Calu3 (cell line): ENCODE data around the gene MRO. TPM values are rescaled to one million over a fixed set of nuclear protein-coding genes. Genes with fewer than 3 reads are reported as not detected.
A peak's percentile ranks its signal among the peaks of the same experiment; 100 is the strongest.

Experiments
- BruUV-seq: library from RNA; stranded (reverse); fragments of 400-500 nt; replicated peaks from 2 replicates; lab custom pipeline; 2021; lab: Mats Ljungman, UMichigan
- CTCF ChIA-PET: fragments of 300-600 bp; sonication (Branson Sonifier 250); formaldehyde crosslinking; loops from one replicate; lab custom pipeline; 2022; ENCODE audit warnings: antibody characterized with exemption; lab: Charles Lee
- DNase-seq: peaks from one replicate; pipeline ENCODE4 v3.0.0; 2022
- H3K27ac Mint-ChIP-seq: one replicate; pipeline ENCODE4 v1.8.0; 2022; ENCODE audit warnings: mixed read lengths; ENCODE audit not compliant: unreplicated experiment
- H3K27me3 Mint-ChIP-seq: one replicate; pipeline ENCODE4 v1.8.0; 2022; ENCODE audit warnings: mixed read lengths; ENCODE audit not compliant: unreplicated experiment
- H3K36me3 Mint-ChIP-seq: one replicate; pipeline ENCODE4 v1.8.0; 2022; ENCODE audit warnings: mild to moderate bottlenecking, moderate library complexity, mixed read lengths; ENCODE audit not compliant: insufficient read depth, unreplicated experiment
- H3K4me1 Mint-ChIP-seq: one replicate; pipeline ENCODE4 v1.8.0; 2022; ENCODE audit warnings: mild to moderate bottlenecking, low read depth, mixed read lengths; ENCODE audit not compliant: unreplicated experiment
- H3K4me3 Mint-ChIP-seq: one replicate; pipeline ENCODE4 v1.8.0; 2022; ENCODE audit warnings: mild to moderate bottlenecking, low read depth, moderate library complexity, mixed read lengths; ENCODE audit not compliant: unreplicated experiment
- H3K9me3 Mint-ChIP-seq: one replicate; pipeline ENCODE4 v1.8.0; 2022; ENCODE audit warnings: low read depth, mixed read lengths; ENCODE audit not compliant: unreplicated experiment
- CTCF ChIP-seq: fragments of 200-600 bp; IDR thresholded peaks from one replicate; pipeline ENCODE4 v1.8.0; 2022; ENCODE audit warnings: antibody characterized with exemption; ENCODE audit not compliant: unreplicated experiment
- intact Hi-C: fragments of 100-400 bp; cut with micrococcal nuclease; formaldehyde crosslinking; loops from one replicate; pipeline ENCODE4 v1.10.0; 2022; ENCODE audit not compliant: unreplicated experiment
- total RNA-seq: library from RNA; stranded (reverse); gene quantifications from 2 replicates; pipeline ENCODE4 v1.2.3, GENCODE V29; 2022

Gene MRO
- total RNA-seq, 1 experiment from 2014 or later: not detected

DNA sequence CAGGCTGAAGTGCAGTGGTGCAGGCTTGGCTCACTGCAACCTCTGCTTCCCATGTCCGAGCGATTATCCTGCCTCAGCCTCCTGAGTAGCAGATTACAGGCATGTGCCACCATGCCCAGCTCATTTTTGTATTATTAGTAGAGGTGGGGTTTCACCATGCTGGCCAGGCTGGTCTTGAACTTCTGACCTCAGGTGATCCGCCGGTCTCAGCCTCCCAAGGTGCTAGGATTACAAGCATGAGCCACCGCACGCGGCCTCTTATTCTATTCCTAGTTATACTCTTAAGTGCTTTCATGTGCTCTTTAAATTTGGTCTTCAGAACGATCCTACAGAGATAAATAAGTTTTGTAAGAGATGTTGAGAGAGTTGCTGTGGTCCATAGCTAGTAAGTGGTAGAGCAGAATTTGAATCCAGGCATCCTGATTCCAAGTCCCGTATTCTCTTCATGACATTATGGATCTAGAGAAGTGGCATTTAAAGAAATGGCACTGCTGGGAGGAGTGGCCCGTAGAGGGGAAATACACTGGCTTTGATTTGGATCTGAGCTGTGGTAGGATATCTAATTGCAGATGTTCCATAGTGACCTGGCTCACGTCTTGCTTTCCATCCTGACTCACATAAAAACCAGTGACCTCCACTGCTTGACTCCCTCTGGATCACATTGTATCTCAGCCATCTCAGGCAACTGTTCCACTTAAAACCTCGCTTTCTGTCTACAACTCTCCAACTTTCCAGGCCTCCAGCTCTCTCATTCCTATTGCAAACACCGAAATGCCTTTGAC is 36.4 kb upstream of the MRO start:
- no peak for TF ChIP-seq CTCF
- intact Hi-C loops: loop anchor here (2.0 kb wide), 1 partner anchor 13 kb away; no protein-coding TSS in a partner anchor
- peaks cover 3% of the 10 kb centered on the region for H3K9me3 Mint-ChIP-seq
- peaks cover 44% of the 10 kb centered on the region for H3K4me1 Mint-ChIP-seq
- no peaks in the 10 kb centered on the region for H3K36me3 Mint-ChIP-seq
- no peak overlapping the region for H3K27ac Mint-ChIP-seq
- H3K4me3 Mint-ChIP-seq: no peak overlapping the region
- H3K27me3 Mint-ChIP-seq: no peaks in the 10 kb centered on the region
- no TSS peak for BruUV-seq
- CTCF ChIA-PET: no interaction called here
- no peak for DNase-seq

GRCh38 chr18:50853863-50854271 is 34.1 kb upstream of the MRO start:
- Mint-ChIP-seq H3K36me3 (no peaks in the 10 kb centered on the region), H3K9me3 (peaks cover 3% of the 10 kb centered on the region), H3K27ac (peak overlapping the region; percentile 50), H3K27me3 (no peaks in the 10 kb centered on the region), H3K4me3 (peak overlapping the region; percentile 13), H3K4me1 (peaks cover 53% of the 10 kb centered on the region)
- CTCF ChIA-PET: no interaction called here
- DNase-seq: peak; percentile 42
- BruUV-seq: no TSS peak
- no peak for TF ChIP-seq CTCF
- intact Hi-C loops: loop anchor here (2.0 kb wide), 2 partner anchors 15 to 17 kb away; no protein-coding TSS in a partner anchor

GRCh38 chr18:50850307-50851065 is 30.7 kb upstream of the MRO start:
- Mint-ChIP-seq H3K9me3 (peaks cover 3% of the 10 kb centered on the region), H3K36me3 (no peaks in the 10 kb centered on the region), H3K4me1 (peaks cover 35% of the 10 kb centered on the region), H3K4me3 (no peak overlapping the region), H3K27ac (no peak overlapping the region), H3K27me3 (no peaks in the 10 kb centered on the region)
- intact Hi-C loops: no loop called here
- DNase-seq: no peak
- CTCF ChIA-PET: interaction anchor here (0.6 kb wide), 1 partner anchor 52 kb away, joined by 4 read pairs; no protein-coding TSS in a partner anchor
- TF ChIP-seq CTCF: no peak
- BruUV-seq: no TSS peak

- intact Hi-C loops: no loop called here
- Mint-ChIP-seq H3K36me3 (no peaks in the 10 kb centered on the region), H3K4me1 (peaks cover 32% of the 10 kb centered on the region), H3K27me3 (no peaks in the 10 kb centered on the region), H3K4me3 (no peak overlapping the region), H3K27ac (no peak overlapping the region), H3K9me3 (peaks cover 3% of the 10 kb centered on the region)
- no peak for TF ChIP-seq CTCF
- DNase-seq: no peak
- CTCF ChIA-PET: interaction anchor here (0.5 to 0.9 kb wide), 2 partner anchors 13 to 15 kb away, joined by 3 to 6 read pairs; no protein-coding TSS in a partner anchor
- no TSS peak for BruUV-seq
Measured at GRCh38 chr18:50849419-50849821, 29.6 kb upstream of the MRO start.
